Prostate gland (tissue), 2 donors: ENCODE results near the gene BTBD18. TPM values are rescaled to one million over a fixed set of nuclear protein-coding genes. Genes with fewer than 3 reads are reported as not detected.

Source experiments
- DNase-seq: peaks from one replicate; pipeline ENCODE4 v3.0.0-alpha.2; 2019; ENCODE audit warnings: low spot score
- H3K27ac ChIP-seq, 2 donors: fragments of 200-600 bp; sonication (generic); 2 replicates each; pipeline ENCODE4 v1.5.1; 2017 to 2019
- H3K27me3 ChIP-seq: fragments of 200-600 bp; sonication (generic); replicated peaks from 2 replicates; pipeline ENCODE4 v1.5.1; 2019; ENCODE audit not compliant: insufficient read depth
- H3K36me3 ChIP-seq, 2 donors: fragments of 200-600 bp; sonication (generic); 1 replicate in 1 of 2; 2 replicates in 1 of 2; pipeline versions ENCODE4 v1.5.1 to v1.8.1; 2017 to 2019
- H3K4me1 ChIP-seq: fragments of 200-600 bp; sonication (generic); replicated peaks from 2 replicates; pipeline ENCODE4 v1.5.1; 2019
- H3K4me3 ChIP-seq, 2 donors: fragments of 200-600 bp; sonication (generic); 2 replicates each; pipeline ENCODE4 v1.5.1; 2017 to 2019
- H3K9me3 ChIP-seq: fragments of 200-600 bp; sonication (generic); 2 replicates; pipeline ENCODE4 v1.5.1; 2017
- CTCF ChIP-seq, 4 experiments: fragments of 200-600 bp in 2 of 4; fragments of 450-650 bp in 2 of 4; sonication (generic) in 2 of 4; IDR thresholded peaks; 1 replicate in 3 of 4; 2 replicates in 1 of 4; pipeline ENCODE4 v1.5.1; 2016 to 2019; ENCODE audit warnings: antibody characterized with exemption in 4 of 4, mild to moderate bottlenecking in 2 of 4, moderate library complexity in 2 of 4
- POLR2A ChIP-seq: fragments of 450-650 bp; IDR thresholded peaks from one replicate; pipeline ENCODE4 v1.6.1; 2016; ENCODE audit warnings: antibody characterized with exemption, mild to moderate bottlenecking
- POLR2AphosphoS5 ChIP-seq: sonication (generic); formaldehyde crosslinking; IDR thresholded peaks from one replicate; pipeline ENCODE4 v1.6.1; 2017; ENCODE audit warnings: antibody characterized with exemption
- WGBS: methylation state at CpG from one replicate; pipeline ENCODE4 v1.1.5; 2018; 5-methylcytosine and 5-hydroxymethylcytosine counted together
- intact Hi-C: fragments of 100-400 bp; cut with DNase I; formaldehyde crosslinking; loops from one replicate; pipeline ENCODE4 v1.14.2; 2022
- total RNA-seq, 2 donors: library from RNA; depleted of rRNA; stranded (reverse); fragments of >200 nt; gene quantifications; one replicate each; pipeline ENCODE4 v1.1.0, GENCODE V29; 2016

Gene BTBD18
- total RNA-seq: 1 to 10 TPM in 1 of 2 donors, not detected in 1; 1.0 TPM

DNA sequence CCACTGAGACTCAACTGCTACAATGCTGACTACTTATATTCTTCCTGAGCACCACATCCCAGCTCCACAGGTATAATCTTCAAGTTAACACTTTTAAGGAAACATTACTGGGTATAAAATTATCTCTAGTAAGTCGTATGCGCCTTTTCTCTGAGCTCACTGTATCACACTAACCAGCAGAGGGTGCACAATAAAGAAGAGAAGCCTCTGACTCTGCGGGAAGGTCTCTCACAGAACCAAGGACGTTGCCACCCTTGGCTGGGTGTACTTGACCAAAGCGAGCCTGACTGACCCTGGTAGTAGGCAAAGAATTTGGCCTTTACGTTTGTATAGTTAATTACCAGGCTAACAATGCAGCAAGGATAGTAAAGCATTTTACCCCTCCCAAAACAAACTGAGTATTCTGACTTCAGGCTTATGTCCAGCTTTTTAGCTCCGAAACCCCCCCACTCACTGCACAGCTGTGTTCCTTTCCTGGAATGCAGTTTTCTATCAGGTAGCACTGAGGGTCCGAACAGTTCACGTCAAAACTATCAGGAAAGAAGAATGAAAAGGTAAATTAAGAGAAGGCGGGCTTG is at the start of gene BTBD18:
BTBD18 (minus strand) TSS at position 144 of the 578 bp plus-strand sequence. CDS start 631 bp downstream, outside the sequence.
- Histone ChIP-seq H3K9me3 (no peaks in the 10 kb centered on the region), H3K27me3 (no peaks in the 10 kb centered on the region), H3K36me3 (no peaks in the 10 kb centered on the region), H3K27ac (no peak within 1 kb of the TSS), H3K4me1 (no peaks in the 10 kb centered on the region), H3K4me3 (no peak within 1 kb of the TSS)
- WGBS: 38% methylated on average over 10 of the region's 10 CpGs
- intact Hi-C loops: no loop called here
- peak; percentile 49 for DNase-seq
- TF ChIP-seq CTCF (IDR thresholded peaks at IDR 0.05) (peak in 3 of 4 experiments; percentile 47 to 61 (median 58)), POLR2A (no peak), POLR2AphosphoS5 (peak; percentile 57)

- Histone ChIP-seq H3K9me3 (no peaks in the 10 kb centered on the region), H3K27me3 (no peaks in the 10 kb centered on the region), H3K27ac (peak overlapping the region in 1 of 2 donors; percentile 46), H3K36me3 (peaks cover 10 to 21% of the 10 kb centered on the region in 2 donors), H3K4me1 (peaks cover 13% of the 10 kb centered on the region), H3K4me3 (no peak overlapping the region)
- DNase-seq: no peak
- intact Hi-C loops: loop anchor here (5.0 to 10.0 kb wide), 3 partner anchors 39 to 714 kb away; partner anchors contain the start of gene CTNND1
- no peak for TF ChIP-seq CTCF (IDR thresholded peaks at IDR 0.05)
- TF ChIP-seq POLR2A: no peak
- no peak for TF ChIP-seq POLR2AphosphoS5
These were observed 49.5 kb upstream of the BTBD18 start for GRCh38 chr11:57801183-57801485.

DNA sequence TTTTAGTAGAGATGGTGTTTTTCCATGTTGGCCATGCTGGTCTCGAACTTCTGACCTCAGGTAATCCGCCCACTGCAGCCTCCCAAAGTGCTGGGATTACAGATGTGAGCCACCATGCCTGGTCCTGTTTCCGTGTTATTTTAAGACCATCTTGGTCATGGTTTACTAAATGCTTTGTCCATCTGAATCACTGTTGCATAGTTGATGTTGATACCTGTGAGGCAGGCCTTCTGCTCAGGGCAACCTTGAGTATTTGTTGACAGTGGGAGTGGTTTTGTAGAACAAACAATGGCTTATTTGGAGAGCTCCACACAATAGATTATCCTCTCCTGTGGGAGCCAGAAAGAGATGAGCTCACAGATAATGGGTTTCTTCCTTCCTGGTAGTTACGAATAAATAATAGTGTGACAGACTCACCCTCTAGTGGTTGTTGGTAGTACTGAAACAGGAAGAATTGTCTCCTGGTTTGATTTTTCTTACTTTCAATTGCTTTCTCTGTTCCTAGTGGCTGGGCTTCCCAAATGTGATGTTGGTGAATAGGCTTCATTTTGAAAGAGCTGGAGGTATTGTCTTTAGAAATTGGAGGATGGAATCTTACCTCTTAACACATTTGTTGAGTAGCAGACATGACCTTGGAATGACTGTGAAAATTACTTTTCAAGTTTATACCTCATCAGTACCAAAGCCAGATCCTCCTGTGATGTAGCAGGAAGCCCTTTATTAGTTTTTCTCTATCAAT is 49.0 kb upstream of the BTBD18 start:
- WGBS: 28% methylated on average over 4 of the region's 4 CpGs
- intact Hi-C loops: loop anchor here (5.0 to 10.0 kb wide), 3 partner anchors 38 to 714 kb away; partner anchors contain the start of gene CTNND1
- peak; percentile 78 for DNase-seq
- no peaks in the 10 kb centered on the region for H3K9me3 ChIP-seq
- peak overlapping the region; percentile 67 to 79 for H3K27ac ChIP-seq
- TF ChIP-seq CTCF (IDR thresholded peaks at IDR 0.05) (peak; percentile 80 to 98 (median 95)), POLR2AphosphoS5 (peak; percentile 94), POLR2A (peak; percentile 25)
- peaks cover 13% of the 10 kb centered on the region for H3K4me1 ChIP-seq
- H3K36me3 ChIP-seq: peaks cover 7 to 21% of the 10 kb centered on the region in 2 donors
- H3K4me3 ChIP-seq: no peak overlapping the region
- no peaks in the 10 kb centered on the region for H3K27me3 ChIP-seq

DNA sequence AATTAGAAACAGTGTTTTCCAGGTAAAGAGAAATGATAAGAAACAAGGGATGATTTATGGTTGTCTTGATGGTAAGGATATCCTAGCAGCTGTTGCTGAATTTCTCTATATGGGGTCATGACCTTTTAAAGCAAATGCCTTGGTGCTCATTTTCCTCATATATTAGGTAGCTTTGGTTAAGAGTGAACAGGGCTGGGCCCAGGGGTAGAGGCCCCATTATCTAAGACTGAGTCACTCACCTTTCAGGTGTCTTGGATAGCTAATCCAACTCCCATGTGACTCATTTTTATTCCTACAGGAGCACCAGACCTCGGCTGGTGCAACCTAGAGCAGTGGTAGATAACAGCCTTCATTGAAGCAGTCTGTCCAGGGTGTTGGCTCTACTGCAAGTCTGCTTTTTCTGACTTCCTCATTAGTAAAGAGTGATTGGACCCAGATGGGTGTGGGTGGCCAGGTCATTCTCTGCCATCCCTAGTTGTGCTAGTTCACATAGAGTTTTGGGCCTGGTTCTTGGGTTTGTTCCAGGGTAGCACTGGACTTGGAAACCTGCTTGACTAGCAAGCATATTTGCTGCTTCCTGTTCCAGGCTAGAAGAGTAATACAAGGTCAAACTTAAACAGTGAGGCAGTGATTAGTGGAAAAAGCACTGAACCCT is 47.4 kb upstream of the BTBD18 start:
- Histone ChIP-seq H3K4me3 (no peak overlapping the region), H3K27me3 (no peaks in the 10 kb centered on the region), H3K27ac (peak overlapping the region; percentile 67 to 79), H3K9me3 (no peaks in the 10 kb centered on the region), H3K36me3 (peaks cover 5 to 12% of the 10 kb centered on the region in 2 donors), H3K4me1 (peaks cover 16% of the 10 kb centered on the region)
- WGBS: 24% methylated on average over 1 of the region's 1 CpG
- peak; percentile 28 for TF ChIP-seq POLR2A
- peak; percentile 66 for TF ChIP-seq POLR2AphosphoS5
- TF ChIP-seq CTCF (IDR thresholded peaks at IDR 0.05): no peak
- DNase-seq: peak; percentile 77
- intact Hi-C loops: no loop called here
